GM12878 (cell line): ENCODE measurements around the gene SLC39A6. TPM values are rescaled to one million over a fixed set of nuclear protein-coding genes. Genes with fewer than 3 reads are reported as not detected.

Experiments used
- BCL11A ChIP-seq: IDR thresholded peaks from 2 replicates; pipeline ENCODE4 v1.6.1; 2011; ENCODE audit warnings: low read depth, low read length
- BHLHE40 ChIP-seq, 2 experiments: fragments of 450-650 bp in 1 of 2; IDR thresholded peaks; 2 replicates each; pipeline ENCODE4 v1.6.1; 2011 to 2017; ENCODE audit warnings: low read depth in 2 of 2, borderline replicate concordance in 1 of 2, improper control_type of control experiment in 1 of 2, low read length in 1 of 2, mild to moderate bottlenecking in 1 of 2
- EED ChIP-seq: sonication (generic); IDR thresholded peaks from 2 replicates; pipeline ENCODE4 v1.6.1; 2016; ENCODE audit warnings: antibody characterized with exemption, low read depth
- IKZF1 ChIP-seq: fragments of 450-650 bp; conservative IDR thresholded peaks from 2 replicates; pipeline ENCODE4 v1.6.1; 2017; ENCODE audit warnings: antibody characterized with exemption, mild to moderate bottlenecking
- LARP7 ChIP-seq: fragments of 450-650 bp; IDR thresholded peaks from 2 replicates; pipeline ENCODE4 v1.6.1; 2017; ENCODE audit warnings: mild to moderate bottlenecking
- MYC ChIP-seq: IDR thresholded peaks from 2 replicates; pipeline ENCODE4 v1.6.1; 2011; ENCODE audit warnings: mild to moderate bottlenecking, low read length, moderate library complexity, inconsistent platforms; ENCODE audit not compliant: insufficient read depth, insufficient replicate concordance, insufficient read length, severe bottlenecking
- NFYB ChIP-seq: IDR thresholded peaks from 2 replicates; pipeline ENCODE4 v1.6.1; 2011; ENCODE audit warnings: low read depth, mild to moderate bottlenecking, low read length, improper control_type of control experiment, moderate library complexity; ENCODE audit not compliant: insufficient read depth
- NKRF ChIP-seq: fragments of 450-650 bp; conservative IDR thresholded peaks from 2 replicates; pipeline ENCODE4 v1.6.1; 2017; ENCODE audit warnings: mild to moderate bottlenecking, moderate library complexity
- POU2F2 ChIP-seq: IDR thresholded peaks from 3 replicates; pipeline ENCODE4 v1.6.1; 2011; ENCODE audit warnings: low read depth, mild to moderate bottlenecking, low read length, borderline replicate concordance
- SPI1 ChIP-seq: IDR thresholded peaks from 2 replicates; pipeline ENCODE4 v1.6.1; 2011; ENCODE audit warnings: low read depth, mild to moderate bottlenecking, low read length, moderate library complexity, borderline replicate concordance; ENCODE audit not compliant: insufficient read depth
- SRF ChIP-seq, 2 experiments: IDR thresholded peaks; 2 replicates each; pipeline ENCODE4 v1.6.1; 2011; ENCODE audit warnings: low read depth in 2 of 2, low read length in 2 of 2, mild to moderate bottlenecking in 1 of 2, moderate library complexity in 1 of 2
- TAF1 ChIP-seq: IDR thresholded peaks from 2 replicates; pipeline ENCODE4 v1.6.1; 2011; ENCODE audit warnings: mild to moderate bottlenecking, low read depth, low read length, borderline replicate concordance
- USF2 ChIP-seq: IDR thresholded peaks from 2 replicates; pipeline ENCODE4 v1.6.1; 2011; ENCODE audit warnings: low read depth, low read length, improper control_type of control experiment, borderline replicate concordance
- ZBTB40 ChIP-seq: fragments of 450-650 bp; IDR thresholded peaks from 2 replicates; pipeline ENCODE4 v1.6.1; 2016; ENCODE audit warnings: mild to moderate bottlenecking, moderate library complexity, borderline replicate concordance
- ZNF274 ChIP-seq: IDR thresholded peaks from one replicate; pipeline ENCODE4 v1.8.0; 2011; ENCODE audit not compliant: insufficient read length, insufficient read depth
- ZNF592 ChIP-seq: fragments of 450-650 bp; IDR thresholded peaks from 2 replicates; pipeline ENCODE4 v1.6.1; 2017; ENCODE audit warnings: mild to moderate bottlenecking, moderate library complexity
- polyA plus RNA-seq, 11 experiments: library from polyadenylated mRNA; depleted of rRNA in 4 of 11; unstranded in 6 of 11; stranded (reverse) in 5 of 11; fragments of >200 nt; fragmentation: Nextera tagmentation in 4 of 11; fragmentation: Illumina TruSeq in 1 of 11; extraction: Ambion mirVana in 4 of 11; extraction: Trizol in 1 of 11; gene quantifications; 1 replicate in 1 of 11; 2 replicates in 10 of 11; pipeline versions ENCODE4 v1.2.1 to v1.2.3, GENCODE V29; 2011 to 2016; ENCODE audit warnings: inconsistent platforms in 2 of 11, missing spikeins in 2 of 11, low read depth in 1 of 11
- total RNA-seq, 4 experiments: library from RNA; depleted of rRNA in 3 of 4; stranded (reverse); fragments of >200 nt in 3 of 4; fragmentation: Illumina TruSeq in 1 of 4; extraction: Trizol in 1 of 4; gene quantifications; 2 replicates each; pipeline versions ENCODE4 v1.2.1 to v1.2.3, GENCODE V29; 2013 to 2021

Gene SLC39A6
- total and polyA plus RNA-seq, 10 of the 15 experiments (the other 5 are each of a cell fraction or from before 2014, with no cell fraction given), result 12.4 to 65.9 (median 41.3) TPM

GRCh38 chr18:36067055-36067957 is 61.8 kb downstream of the SLC39A6 start, which contains the start of gene RPRD1A (continued):
- TF ChIP-seq MYC (peak; percentile 61), SPI1 (peak; percentile 56; the same call in 1 of the 2 replicates), NFYB (no peak), ZNF592 (no peak), BCL11A (no peak), IKZF1 (peak; percentile 80), POU2F2 (peak; percentile 23; the same call in 1 of the 3 replicates), EED (peak; percentile 43), BHLHE40 (IDR thresholded peaks at IDR 0.05; ENCODE audit: borderline replicate concordance in 1 of 2, low read depth in 2 of 2, low read length in 1 of 2) (peak in 1 of 2 experiments; percentile 72; a peak in 2 of 4 replicates), ZNF274 (no peak), ZBTB40 (peak; percentile 70), NKRF (peak; percentile 64), LARP7 (peak; percentile 68; the same call in 1 of the 2 replicates), SRF (IDR thresholded peaks at IDR 0.05; ENCODE audit: low read depth in 2 of 2, low read length in 2 of 2) (0 out of 4 replicates have a peak, but pooled peaks of 1 of the 2 experiments have one; percentile 17), TAF1 (peak; percentile 56; the same call in 1 of the 2 replicates), USF2 (no peak)
